Endothelial cell of umbilical vein (primary cell): ENCODE measurements around the gene SMIM41. TPM values are rescaled to one million over a fixed set of nuclear protein-coding genes. Genes with fewer than 3 reads are reported as not detected.

Experiments used
- BruUV-seq: library from RNA; stranded (reverse); fragments of 400-500 nt; replicated peaks from 2 replicates; lab custom pipeline; 2021; lab: Mats Ljungman, UMichigan
- CTCF ChIA-PET: fragments of 300-600, 350-600 bp; sonication (Branson Sonifier 250); formaldehyde crosslinking; loops from one replicate; lab custom pipeline; 2021; ENCODE audit warnings: antibody characterized with exemption, inconsistent platforms; lab: Charles Lee
- POLR2A ChIA-PET: fragments of 300-600, 350-600 bp; sonication (Branson Sonifier 250); formaldehyde crosslinking; loops from one replicate; lab custom pipeline; 2021; ENCODE audit warnings: antibody characterized with exemption, inconsistent platforms; lab: Charles Lee
- DNase-seq: peaks from one replicate; pipeline ENCODE4 v3.0.0-alpha.2; 2011; ENCODE audit warnings: low read depth, low spot score
- FAIRE-seq: peaks from 2 replicates; lab custom pipeline; 2011; peaks lifted over from hg19 to GRCh38; lab: Jason Lieb, UNC
- H2AFZ ChIP-seq: 2 replicates; pipeline ENCODE4 v1.6.0; 2012; ENCODE audit warnings: low read depth, low read length, control low read depth, inconsistent platforms
- H3K27ac ChIP-seq: 2 replicates; pipeline ENCODE4 v1.5.1; 2011; ENCODE audit warnings: low read depth, mild to moderate bottlenecking, control low read depth, low read length, moderate library complexity; ENCODE audit not compliant: insufficient read depth
- H3K27me3 ChIP-seq, 2 experiments: 2 replicates each; pipeline versions ENCODE4 v1.6.0 to v1.6.1; 2011; ENCODE audit warnings: low read length in 2 of 2, mixed read lengths in 1 of 2; ENCODE audit not compliant: control insufficient read depth in 2 of 2, insufficient read depth in 2 of 2
- H3K36me3 ChIP-seq, 2 experiments: 2 replicates in 1 of 2; 3 replicates in 1 of 2; pipeline ENCODE4 v1.5.1; 2011; ENCODE audit warnings: low read length in 2 of 2, mild to moderate bottlenecking in 1 of 2, moderate library complexity in 1 of 2; ENCODE audit not compliant: control insufficient read depth in 2 of 2, insufficient read depth in 2 of 2; ENCODE audit errors: extremely low read depth in 1 of 2
- H3K4me1 ChIP-seq: 3 replicates; pipeline ENCODE4 v1.5.1; 2011; ENCODE audit warnings: mild to moderate bottlenecking, low read length; ENCODE audit not compliant: control insufficient read depth, insufficient read depth; ENCODE audit errors: extremely low read depth
- H3K4me2 ChIP-seq: 2 replicates; pipeline ENCODE4 v1.6.1; 2011; ENCODE audit warnings: low read length, control low read depth, mixed read lengths; ENCODE audit not compliant: insufficient read depth
- H3K4me3 ChIP-seq, 3 experiments: fragments of 200-600 bp in 1 of 3; sonication (generic), shearing (Covaris generic) in 1 of 3; replicated peaks in 1 of 3; 2 replicates each; pipeline ENCODE4 v1.5.1; 2011 to 2016; ENCODE audit warnings: control low read depth in 3 of 3, low read length in 3 of 3, mild to moderate bottlenecking in 2 of 3, inconsistent platforms in 1 of 3, low read depth in 1 of 3, moderate library complexity in 1 of 3; ENCODE audit not compliant: insufficient read depth in 1 of 3
- H3K79me2 ChIP-seq: 2 replicates; pipeline ENCODE4 v1.6.0; 2012; ENCODE audit warnings: low read length, inconsistent platforms; ENCODE audit not compliant: control insufficient read depth, insufficient read depth
- H3K9ac ChIP-seq: replicated peaks from 2 replicates; pipeline ENCODE3; 2011; ENCODE audit warnings: low read length, control low read depth; ENCODE audit not compliant: insufficient read depth; ENCODE audit errors: extremely low read depth
- H3K9me1 ChIP-seq: replicated peaks from 3 replicates; pipeline ENCODE4 v1.6.0; 2011; ENCODE audit warnings: mild to moderate bottlenecking, low read length; ENCODE audit not compliant: control insufficient read depth, insufficient read depth; ENCODE audit errors: extremely low read depth
- H3K9me3 ChIP-seq: replicated peaks from 2 replicates; pipeline ENCODE4 v1.5.1; 2012; ENCODE audit warnings: low read length, inconsistent platforms; ENCODE audit not compliant: control insufficient read depth, insufficient read depth
- H4K20me1 ChIP-seq: replicated peaks from 2 replicates; pipeline ENCODE3; 2011; ENCODE audit warnings: mild to moderate bottlenecking, low read length; ENCODE audit not compliant: control insufficient read depth, insufficient read depth; ENCODE audit errors: extremely low read depth
- CTCF ChIP-seq, 2 donors: IDR thresholded peaks; 1 replicate in 1 of 2; 2 replicates in 1 of 2; pipeline ENCODE4 v1.5.1; 2011; ENCODE audit warnings: low read length in 2 of 2, mild to moderate bottlenecking in 2 of 2, moderate library complexity in 2 of 2, control low read depth in 1 of 2, inconsistent platforms in 1 of 2, low read depth in 1 of 2; ENCODE audit not compliant: insufficient read depth in 1 of 2; ENCODE audit errors: extremely low read depth in 1 of 2
- EZH2 ChIP-seq: IDR thresholded peaks from 2 replicates; pipeline ENCODE4 v1.6.1; 2012; ENCODE audit warnings: borderline replicate concordance, low read depth, mild to moderate bottlenecking, moderate library complexity, low read length, inconsistent platforms; ENCODE audit not compliant: severe bottlenecking
- FOS ChIP-seq: IDR thresholded peaks from 2 replicates; pipeline ENCODE4 v1.6.1; 2011; ENCODE audit warnings: mild to moderate bottlenecking, low read length, moderate library complexity, borderline replicate concordance; ENCODE audit not compliant: insufficient read depth
- GATA2 ChIP-seq: IDR thresholded peaks from 2 replicates; pipeline ENCODE4 v1.7.0; 2011; ENCODE audit warnings: low read depth, mild to moderate bottlenecking, moderate library complexity, mixed read lengths, low read length; ENCODE audit not compliant: insufficient read length, insufficient read depth
- JUN ChIP-seq: IDR thresholded peaks from 2 replicates; pipeline ENCODE4 v1.6.1; 2011; ENCODE audit warnings: borderline replicate concordance, low read depth; ENCODE audit not compliant: insufficient read length, insufficient read depth
- MYC ChIP-seq: IDR thresholded peaks from one replicate; pipeline ENCODE4 v1.6.1; 2011; ENCODE audit warnings: mild to moderate bottlenecking, low read depth, low read length
- POLR2A ChIP-seq: IDR thresholded peaks from 2 replicates; pipeline ENCODE4 v1.6.1; 2012; ENCODE audit warnings: low read depth, mild to moderate bottlenecking, control low read depth, low read length
- POLR2AphosphoS5 ChIP-seq: IDR thresholded peaks from 2 replicates; pipeline ENCODE4 v1.6.1; 2012; ENCODE audit warnings: low read depth, mild to moderate bottlenecking, control low read depth, low read length, moderate library complexity; ENCODE audit not compliant: insufficient read depth
- dilution Hi-C: fragments of 300-500 bp; cut with MboI; formaldehyde crosslinking; loops from one replicate; pipeline ENCODE4 v1.15.0; 2019; ENCODE audit warnings: low sequenced_read_pairs; ENCODE audit not compliant: extremely low pct_ligation_motif_present
- intact Hi-C: fragments of 100-400 bp; cut with micrococcal nuclease; formaldehyde crosslinking; loops from one replicate; pipeline ENCODE4 v1.10.0; 2022
- polyA plus RNA-seq, 4 experiments: library from polyadenylated mRNA; depleted of rRNA in 3 of 4; stranded (reverse) in 3 of 4; unstranded in 1 of 4; fragments of >200 nt; gene quantifications; 2 replicates each; pipeline versions ENCODE4 v1.2.1 to v1.2.3, GENCODE V29; 2011 to 2012; ENCODE audit warnings: missing spikeins in 1 of 4
- total RNA-seq: library from RNA; stranded (reverse); gene quantifications from 2 replicates; pipeline ENCODE4 v1.2.3, GENCODE V29; 2021
- TF ChIP-seq, protein P1 (sequence below): IDR thresholded peaks from 2 replicates; pipeline ENCODE4 v1.6.1; 2011; ENCODE audit not compliant: insufficient read depth, insufficient read length

The SMIM41 gene
- total and polyA plus RNA-seq, 2 donors (not counting 3 experiments of a cell fraction or from before 2014, with no cell fraction given): not detected

DNA sequence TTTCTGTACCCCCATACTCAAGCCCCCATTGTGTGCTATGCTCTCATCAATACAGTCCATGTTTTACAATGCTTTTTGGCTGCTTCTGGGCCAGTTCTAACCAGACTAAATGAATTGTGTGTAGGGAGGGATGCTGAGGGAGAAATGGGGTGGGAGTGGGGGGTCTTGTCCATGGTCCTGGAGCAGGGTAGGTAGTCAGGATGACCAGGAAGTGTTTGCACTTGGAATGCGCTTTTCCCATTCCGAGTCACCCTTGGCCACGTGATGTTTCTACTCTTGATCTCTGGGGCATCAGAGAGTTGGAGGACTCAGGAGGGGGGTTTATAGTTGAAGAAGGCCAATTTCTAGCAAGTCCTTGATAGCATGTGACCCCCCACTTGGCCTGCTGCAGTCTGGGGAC is 1.2 kb upstream of the SMIM41 start:
- DNase-seq (no peak), FAIRE-seq (no peak)
- Histone ChIP-seq H3K4me3 (no peak overlapping the region), H3K79me2 (peaks cover 12% of the 10 kb centered on the region), H2AFZ (no peak overlapping the region), H3K9ac (no peak overlapping the region), H3K36me3 (peaks cover 15 to 28% of the 10 kb centered on the region in 2 experiments), H3K4me2 (no peak overlapping the region), H3K9me1 (no peaks in the 10 kb centered on the region), H3K27ac (no peak overlapping the region), H3K9me3 (no peaks in the 10 kb centered on the region), H4K20me1 (no peaks in the 10 kb centered on the region), H3K27me3 (no peaks in the 10 kb centered on the region), H3K4me1 (peaks cover 5% of the 10 kb centered on the region)
- dilution Hi-C loops: no loop called here
- intact Hi-C loops: no loop called here
- BruUV-seq: no TSS peak
- TF ChIP-seq GATA2 (no peak), JUN (no peak), POLR2A (no peak), CTCF (IDR thresholded peaks at IDR 0.05; ENCODE audit: extremely low read depth in 1 of 2, insufficient read depth in 1 of 2, low read depth in 1 of 2, low read length in 2 of 2) (no peak), POLR2AphosphoS5 (no peak), EZH2 (no peak), MYC (no peak), FOS (no peak)
- TF ChIP-seq, protein P1, sequence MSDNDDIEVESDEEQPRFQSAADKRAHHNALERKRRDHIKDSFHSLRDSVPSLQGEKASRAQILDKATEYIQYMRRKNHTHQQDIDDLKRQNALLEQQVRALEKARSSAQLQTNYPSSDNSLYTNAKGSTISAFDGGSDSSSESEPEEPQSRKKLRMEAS: no peak
- CTCF ChIA-PET: interaction anchor here (0.7 to 12.8 kb wide), 4 partner anchors 9 to 52 kb away, joined by 3 to 452 read pairs (median 4); partner anchors contain the start of gene ATG101
- POLR2A ChIA-PET: no interaction called here
